GM18868 (cell line): ENCODE data around the gene KCNK13.
"Not testable (repeated sequence)": the region's sequence is repeated elsewhere in the genome, so short reads cannot be mapped to it uniquely, and the experiment has no call there.

Source experiments
- ATAC-seq: cut with Tn5 transposase; IDR thresholded peaks from one replicate; pipeline ENCODE4 v1.9.1; 2021; ENCODE audit warnings: mild to moderate bottlenecking, moderate library complexity; ENCODE audit not compliant: unreplicated experiment

The KCNK13 gene

DNA sequence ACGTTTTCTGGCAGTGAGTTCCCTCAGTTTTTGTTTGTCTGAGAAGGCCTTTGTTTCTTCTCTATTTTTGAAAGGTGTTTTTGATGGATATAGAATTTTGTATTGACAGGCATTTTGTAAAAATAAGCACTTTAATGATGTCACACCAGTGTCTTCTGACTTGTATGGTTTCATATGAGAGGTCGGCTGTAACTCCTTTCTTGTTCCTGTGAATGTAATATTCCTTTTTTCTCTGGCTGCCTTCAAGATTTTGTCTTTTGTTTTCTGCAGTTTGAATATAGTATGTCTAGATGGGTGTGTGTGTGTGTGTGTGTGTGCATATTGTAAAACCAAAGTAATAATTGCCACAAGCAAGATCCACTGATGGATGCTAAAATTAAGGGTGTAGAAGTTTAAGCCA is 126.8 kb downstream of the KCNK13 start:
- no peak for ATAC-seq

GRCh38 chr14:90191154-90191553 is 129.4 kb downstream of the KCNK13 start:
- ATAC-seq, result no peak

GRCh38 chr14:90191585-90191984 is 129.8 kb downstream of the KCNK13 start:
- ATAC-seq, result no peak

DNA sequence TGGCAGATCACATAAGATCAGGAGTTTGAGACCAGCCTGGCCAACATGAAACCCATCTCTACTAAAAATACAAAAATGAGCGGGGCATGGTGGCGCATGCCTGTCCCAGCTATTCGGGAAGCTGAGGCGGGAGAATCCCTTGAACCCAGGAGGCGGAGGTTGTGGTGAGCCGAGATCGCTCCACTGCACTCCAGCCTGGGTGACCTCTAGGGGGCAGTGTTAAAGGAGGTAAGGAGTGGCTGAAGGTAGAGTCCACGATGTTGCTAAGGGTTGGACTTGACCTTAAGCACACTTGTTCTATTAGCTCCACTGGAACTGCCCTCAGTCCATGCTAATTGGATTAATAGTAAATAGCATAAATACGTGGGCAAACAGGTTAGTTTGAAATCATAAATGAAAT is 132.1 kb downstream of the KCNK13 start:
- ATAC-seq, result no peak

GRCh38 chr14:90194706-90195105 is 132.9 kb downstream of the KCNK13 start:
- no peak for ATAC-seq

GRCh38 chr14:90198541-90199060 is 136.8 kb downstream of the KCNK13 start:
- ATAC-seq, result no peak

- not testable (repeated sequence) for ATAC-seq
Observed at GRCh38 chr14:90200546-90200945, 138.8 kb downstream of the KCNK13 start.

- ATAC-seq, result no peak
Observed at GRCh38 chr14:90201344-90201743, 139.6 kb downstream of the KCNK13 start.

DNA sequence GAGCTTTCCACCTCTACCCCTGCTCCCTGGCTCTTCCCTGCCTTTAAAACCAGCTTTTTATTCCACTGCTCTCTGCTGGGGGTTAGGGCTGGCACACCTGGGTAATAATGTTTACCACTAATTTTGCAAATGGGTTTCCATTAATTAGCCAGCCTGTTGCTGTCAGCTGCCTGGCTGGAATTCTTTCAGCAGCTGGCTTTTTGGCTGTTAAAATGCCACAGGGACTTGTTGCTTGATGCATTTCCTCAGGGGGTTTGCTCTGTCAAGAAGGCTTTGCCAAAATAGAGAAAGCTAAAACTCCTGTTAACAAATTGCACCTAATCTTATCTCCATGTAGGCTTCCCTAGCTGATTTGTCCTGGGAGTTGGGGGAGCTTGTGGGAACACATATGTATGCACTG is 142.7 kb downstream of the KCNK13 start:
- ATAC-seq, result no peak

- no peak for ATAC-seq
Observed at GRCh38 chr14:90213099-90213748, 151.4 kb downstream of the KCNK13 start.

DNA sequence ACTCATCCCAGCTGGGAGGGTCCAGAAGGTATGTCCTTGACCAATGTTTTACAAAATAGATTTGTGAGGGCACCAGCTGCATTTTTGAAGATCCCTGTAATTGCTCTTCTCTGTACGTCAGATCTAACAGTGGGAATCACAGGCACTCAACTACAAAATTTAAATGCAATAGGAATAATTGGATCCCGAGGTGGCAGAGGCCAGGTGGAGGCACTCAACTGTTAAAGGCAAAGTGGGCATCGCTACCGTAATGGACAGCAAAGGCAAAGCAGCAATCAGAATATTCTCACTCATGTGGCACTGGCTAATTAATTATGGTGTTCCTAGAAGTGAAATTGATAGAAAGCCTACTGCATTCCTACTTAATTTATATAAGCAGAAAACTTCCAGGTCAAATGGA is 166.7 kb downstream of the KCNK13 start:
- ATAC-seq, result no peak

- ATAC-seq, result not testable (repeated sequence)
Observed at GRCh38 chr14:90229942-90230341, 168.1 kb downstream of the KCNK13 start.
